WTC11 (cell line): ENCODE data around the gene DSC2. TPM values are rescaled to one million over a fixed set of nuclear protein-coding genes. Genes with fewer than 3 reads are reported as not detected.

Source experiments
- ATAC-seq: fragments of 200-7000 bp; cut with Tn5 transposase; 2 replicates; pipeline ENCODE4 v1.10.0; 2021; ENCODE audit warnings: mild to moderate bottlenecking, moderate library complexity
- CTCF ChIA-PET: fragments of 300-600 bp; sonication (Branson Sonifier 250); formaldehyde crosslinking; loops from one replicate; lab custom pipeline; 2021; ENCODE audit warnings: antibody characterized with exemption; lab: Charles Lee
- POLR2A ChIA-PET: fragments of 350-600 bp; sonication (Branson Sonifier 250); formaldehyde crosslinking; loops from one replicate; lab custom pipeline; 2021; ENCODE audit warnings: antibody characterized with exemption; lab: Charles Lee
- DNase-seq: peaks from one replicate; pipeline ENCODE4 v3.0.0; 2021; ENCODE audit warnings: low spot score
- H3K27ac Mint-ChIP-seq: 2 replicates; pipeline ENCODE4 v1.8.0; 2021; ENCODE audit warnings: mixed read lengths
- H3K27me3 Mint-ChIP-seq: 2 replicates; pipeline ENCODE4 v1.8.0; 2021; ENCODE audit warnings: low read depth, mild to moderate bottlenecking, moderate library complexity, mixed read lengths
- H3K36me3 Mint-ChIP-seq: 2 replicates; pipeline ENCODE4 v1.8.0; 2021; ENCODE audit warnings: mixed read lengths
- H3K4me1 Mint-ChIP-seq: 2 replicates; pipeline ENCODE4 v1.8.0; 2022; ENCODE audit warnings: mixed read lengths
- H3K4me3 Mint-ChIP-seq: 2 replicates; pipeline ENCODE4 v1.8.0; 2021; ENCODE audit warnings: mild to moderate bottlenecking, moderate library complexity, mixed read lengths
- H3K9me3 Mint-ChIP-seq: 2 replicates; pipeline ENCODE4 v1.8.0; 2021; ENCODE audit warnings: mixed read lengths
- AFF4 ChIP-seq: sonication (generic); formaldehyde crosslinking; IDR thresholded peaks from 2 replicates; pipeline ENCODE4 v1.8.1; 2023; ENCODE audit warnings: mild to moderate bottlenecking, missing genetic modification reagents, borderline replicate concordance
- ATF6 ChIP-seq: sonication (generic); formaldehyde crosslinking; IDR thresholded peaks from 2 replicates; pipeline ENCODE4 v1.8.1; 2023; ENCODE audit warnings: mild to moderate bottlenecking, missing genetic modification reagents
- CDX4 ChIP-seq: fragments of 250-450 bp; sonication (Bioruptor Pico); IDR thresholded peaks from 2 replicates; pipeline ENCODE4 v1.9.0; 2021; ENCODE audit warnings: moderate library complexity, mild to moderate bottlenecking, inconsistent platforms, borderline replicate concordance
- E2F1 ChIP-seq: sonication (generic); formaldehyde crosslinking; IDR thresholded peaks from 2 replicates; pipeline ENCODE4 v1.8.0; 2022; ENCODE audit warnings: mild to moderate bottlenecking, missing genetic modification reagents
- ERG ChIP-seq: fragments of 250-450 bp; sonication (Bioruptor Pico); IDR thresholded peaks from 2 replicates; pipeline ENCODE4 v1.8.0; 2021; ENCODE audit warnings: mild to moderate bottlenecking
- ETV6 ChIP-seq: sonication (generic); formaldehyde crosslinking; IDR thresholded peaks from 2 replicates; pipeline ENCODE4 v1.8.1; 2022; ENCODE audit warnings: mild to moderate bottlenecking, missing genetic modification reagents
- GABPB1 ChIP-seq: sonication (generic); formaldehyde crosslinking; IDR thresholded peaks from 2 replicates; pipeline ENCODE4 v1.8.1; 2023; ENCODE audit warnings: mild to moderate bottlenecking, missing genetic modification reagents
- GTF2I ChIP-seq: fragments of 250-450 bp; sonication (Bioruptor Pico); conservative IDR thresholded peaks from 2 replicates; pipeline ENCODE4 v1.4.0; 2021; ENCODE audit warnings: mild to moderate bottlenecking
- IRF1 ChIP-seq: sonication (generic); formaldehyde crosslinking; IDR thresholded peaks from 2 replicates; pipeline ENCODE4 v1.8.0; 2023; ENCODE audit warnings: missing genetic modification reagents
- NFATC4 ChIP-seq: fragments of 250-450 bp; sonication (Bioruptor Pico); IDR thresholded peaks from 2 replicates; pipeline ENCODE4 v1.9.0; 2021; ENCODE audit warnings: mild to moderate bottlenecking
- NFE2L1 ChIP-seq: sonication (generic); formaldehyde crosslinking; IDR thresholded peaks from 2 replicates; pipeline ENCODE4 v1.8.1; 2023; ENCODE audit warnings: missing genetic modification reagents
- NR2C2 ChIP-seq: sonication (generic); formaldehyde crosslinking; IDR thresholded peaks from 2 replicates; pipeline ENCODE4 v1.8.0; 2022; ENCODE audit warnings: mild to moderate bottlenecking, missing genetic modification reagents
- NR3C1 ChIP-seq: sonication (generic); formaldehyde crosslinking; conservative IDR thresholded peaks from 2 replicates; pipeline ENCODE4 v1.8.1; 2023; ENCODE audit warnings: low read depth, mild to moderate bottlenecking, missing genetic modification reagents
- SMAD4 ChIP-seq: sonication (generic); formaldehyde crosslinking; IDR thresholded peaks from 2 replicates; pipeline ENCODE4 v1.8.0; 2022; ENCODE audit warnings: mild to moderate bottlenecking, missing genetic modification reagents
- TEAD4 ChIP-seq: sonication (generic); formaldehyde crosslinking; IDR thresholded peaks from 2 replicates; pipeline ENCODE4 v1.8.0; 2022; ENCODE audit warnings: mild to moderate bottlenecking, missing genetic modification reagents
- ZNF219 ChIP-seq: sonication (generic); formaldehyde crosslinking; IDR thresholded peaks from 2 replicates; pipeline ENCODE4 v1.8.0; 2023; ENCODE audit warnings: missing genetic modification reagents, mild to moderate bottlenecking, borderline replicate concordance
- ZNF512 ChIP-seq: sonication (generic); formaldehyde crosslinking; IDR thresholded peaks from 2 replicates; pipeline ENCODE4 v1.8.1; 2022; ENCODE audit warnings: missing genetic modification reagents, borderline replicate concordance
- total RNA-seq: library from RNA; stranded (reverse); gene quantifications from 3 replicates; pipeline ENCODE4 v1.2.3, GENCODE V29; 2021

The DSC2 gene
- total RNA-seq, 1 experiment from 2014 or later: 29.8 TPM

GRCh38 chr18:31030574-31031278 is 71.5 kb downstream of the DSC2 start:
- Mint-ChIP-seq H3K27ac (no peak overlapping the region), H3K36me3 (no peaks in the 10 kb centered on the region), H3K4me3 (no peak overlapping the region), H3K27me3 (no peaks in the 10 kb centered on the region), H3K9me3 (no peaks in the 10 kb centered on the region), H3K4me1 (no peaks in the 10 kb centered on the region)
- ChIA-PET POLR2A (no interaction called here), CTCF (no interaction called here)
- ATAC-seq (no peak), DNase-seq (no peak)
- TF ChIP-seq TEAD4 (CRISPR knock-in tag): no peak
- TF ChIP-seq IRF1 (CRISPR knock-in tag): no peak
- no peak for TF ChIP-seq NFATC4 (CRISPR knock-in tag)
- no peak for TF ChIP-seq AFF4
- no peak for TF ChIP-seq CDX4

- Mint-ChIP-seq H3K9me3 (no peaks in the 10 kb centered on the region), H3K4me3 (no peak overlapping the region), H3K36me3 (no peaks in the 10 kb centered on the region), H3K27ac (no peak overlapping the region), H3K27me3 (no peaks in the 10 kb centered on the region), H3K4me1 (no peaks in the 10 kb centered on the region)
- DNase-seq: no peak
- ChIA-PET POLR2A (no interaction called here), CTCF (no interaction called here)
- ATAC-seq: no peak
- TF ChIP-seq E2F1 (CRISPR knock-in tag) (no peak), GABPB1 (no peak), AFF4 (no peak), ZNF512 (CRISPR knock-in tag) (no peak), ATF6 (CRISPR knock-in tag) (no peak), ZNF219 (CRISPR knock-in tag) (no peak), NR3C1 (CRISPR knock-in tag) (no peak), SMAD4 (CRISPR knock-in tag) (no peak), NFE2L1 (CRISPR knock-in tag) (no peak), NR2C2 (CRISPR knock-in tag) (no peak), ERG (CRISPR knock-in tag) (no peak), GTF2I (CRISPR knock-in tag) (no peak), ETV6 (CRISPR knock-in tag) (no peak)
These were observed 86.3 kb downstream of the DSC2 start for GRCh38 chr18:31015715-31016434.
